ENCODE data around the gene NCAM2.

- TF ChIP-seq CTCF (IDR thresholded peaks at IDR 0.05; ENCODE audit: insufficient read depth, low read length) (no peak), POLR2AphosphoS5 (IDR thresholded peaks at IDR 0.05; ENCODE audit: low read depth) (no peak; the same call in 1 of the 2 replicates), GABPA (IDR thresholded peaks at IDR 0.05; ENCODE audit: low read depth) (no peak), REST (IDR thresholded peaks at IDR 0.05; ENCODE audit: insufficient replicate concordance, low read depth) (no peak)
Measured at GRCh38 chr21:21029164-21029563, 31.0 kb downstream of the NCAM2 start.

Data from HL-60 (cell line).